C4-2B (cell line): ENCODE data around the gene PCDH9.

Experiments
- ZFX ChIP-seq: fragments of 450-650 bp; IDR thresholded peaks from 2 replicates; pipeline ENCODE4 v1.6.1; 2017
- TF ChIP-seq, protein P1 (sequence below): fragments of 450-650 bp; conservative IDR thresholded peaks from 2 replicates; pipeline ENCODE4 v1.5.1; 2017; ENCODE audit warnings: mild to moderate bottlenecking

DNA sequence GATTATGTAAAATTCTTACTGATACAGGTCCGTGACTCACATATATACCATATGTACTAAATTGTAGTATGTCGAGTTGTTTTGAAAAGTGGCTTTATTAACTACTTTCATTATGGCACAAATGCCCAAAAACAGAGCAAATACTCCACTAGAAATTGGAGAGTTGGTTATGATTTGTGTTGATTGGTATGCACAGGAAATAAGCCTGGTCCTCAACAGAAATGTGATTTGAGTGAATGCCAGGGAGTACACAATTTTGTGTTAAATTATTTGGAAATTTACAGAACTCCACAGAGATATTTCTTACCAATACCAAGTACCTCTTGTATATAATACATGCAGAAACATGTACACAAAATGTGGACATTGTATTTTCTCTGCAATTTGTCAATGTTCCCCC lies 676.7 kb downstream of the PCDH9 start:
- TF ChIP-seq, protein P1, sequence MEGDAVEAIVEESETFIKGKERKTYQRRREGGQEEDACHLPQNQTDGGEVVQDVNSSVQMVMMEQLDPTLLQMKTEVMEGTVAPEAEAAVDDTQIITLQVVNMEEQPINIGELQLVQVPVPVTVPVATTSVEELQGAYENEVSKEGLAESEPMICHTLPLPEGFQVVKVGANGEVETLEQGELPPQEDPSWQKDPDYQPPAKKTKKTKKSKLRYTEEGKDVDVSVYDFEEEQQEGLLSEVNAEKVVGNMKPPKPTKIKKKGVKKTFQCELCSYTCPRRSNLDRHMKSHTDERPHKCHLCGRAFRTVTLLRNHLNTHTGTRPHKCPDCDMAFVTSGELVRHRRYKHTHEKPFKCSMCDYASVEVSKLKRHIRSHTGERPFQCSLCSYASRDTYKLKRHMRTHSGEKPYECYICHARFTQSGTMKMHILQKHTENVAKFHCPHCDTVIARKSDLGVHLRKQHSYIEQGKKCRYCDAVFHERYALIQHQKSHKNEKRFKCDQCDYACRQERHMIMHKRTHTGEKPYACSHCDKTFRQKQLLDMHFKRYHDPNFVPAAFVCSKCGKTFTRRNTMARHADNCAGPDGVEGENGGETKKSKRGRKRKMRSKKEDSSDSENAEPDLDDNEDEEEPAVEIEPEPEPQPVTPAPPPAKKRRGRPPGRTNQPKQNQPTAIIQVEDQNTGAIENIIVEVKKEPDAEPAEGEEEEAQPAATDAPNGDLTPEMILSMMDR: no peak
- TF ChIP-seq ZFX: no peak
